Measurements from ENCODE around the gene TMEM132A. TPM values are rescaled to one million over a fixed set of nuclear protein-coding genes. Genes with fewer than 3 reads are reported as not detected.

TMEM132A gene
- total RNA-seq, 1 donor, result 3.7 TPM

DNA sequence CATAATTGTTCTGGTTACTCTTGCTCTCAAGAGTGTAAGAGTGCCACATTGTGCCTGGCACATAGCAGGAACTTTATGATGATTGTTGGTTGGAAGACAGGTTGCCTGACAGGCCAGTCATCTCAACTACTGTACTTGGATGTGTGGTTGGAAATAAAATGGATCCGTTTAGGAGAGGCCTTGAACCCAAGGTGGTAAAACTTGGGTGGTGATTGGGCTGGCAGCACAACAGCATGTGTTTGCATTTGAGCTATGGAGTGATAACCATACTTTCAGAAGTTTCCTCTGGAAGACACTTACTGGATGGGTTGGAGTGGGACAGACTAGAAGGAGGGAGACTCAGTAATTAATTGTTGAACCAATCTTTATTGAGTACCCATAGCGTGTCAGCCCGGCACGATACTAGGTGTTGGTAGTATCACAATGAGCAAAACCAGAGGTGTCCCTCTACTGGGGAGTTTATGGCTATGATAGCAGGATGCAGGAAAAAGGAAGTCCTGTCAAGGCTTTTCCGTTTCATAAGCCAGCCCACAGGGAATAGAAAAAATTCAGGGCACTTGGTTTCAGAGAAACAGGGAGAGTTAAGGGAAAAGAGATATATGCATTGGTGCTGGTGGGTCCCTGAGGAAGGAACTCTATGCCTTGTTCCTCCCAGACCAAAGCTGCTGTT, 13.4 kb upstream of the TMEM132A start:
- TF ChIP-seq, protein P1, sequence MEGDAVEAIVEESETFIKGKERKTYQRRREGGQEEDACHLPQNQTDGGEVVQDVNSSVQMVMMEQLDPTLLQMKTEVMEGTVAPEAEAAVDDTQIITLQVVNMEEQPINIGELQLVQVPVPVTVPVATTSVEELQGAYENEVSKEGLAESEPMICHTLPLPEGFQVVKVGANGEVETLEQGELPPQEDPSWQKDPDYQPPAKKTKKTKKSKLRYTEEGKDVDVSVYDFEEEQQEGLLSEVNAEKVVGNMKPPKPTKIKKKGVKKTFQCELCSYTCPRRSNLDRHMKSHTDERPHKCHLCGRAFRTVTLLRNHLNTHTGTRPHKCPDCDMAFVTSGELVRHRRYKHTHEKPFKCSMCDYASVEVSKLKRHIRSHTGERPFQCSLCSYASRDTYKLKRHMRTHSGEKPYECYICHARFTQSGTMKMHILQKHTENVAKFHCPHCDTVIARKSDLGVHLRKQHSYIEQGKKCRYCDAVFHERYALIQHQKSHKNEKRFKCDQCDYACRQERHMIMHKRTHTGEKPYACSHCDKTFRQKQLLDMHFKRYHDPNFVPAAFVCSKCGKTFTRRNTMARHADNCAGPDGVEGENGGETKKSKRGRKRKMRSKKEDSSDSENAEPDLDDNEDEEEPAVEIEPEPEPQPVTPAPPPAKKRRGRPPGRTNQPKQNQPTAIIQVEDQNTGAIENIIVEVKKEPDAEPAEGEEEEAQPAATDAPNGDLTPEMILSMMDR (IDR thresholded peaks at IDR 0.05; ENCODE audit: insufficient read depth, low read length), result no peak
- no peak for DNase-seq (ENCODE audit: low read depth)
- no peak overlapping the region for H3K4me3 ChIP-seq (ENCODE audit: low read depth, low read length)

DNA sequence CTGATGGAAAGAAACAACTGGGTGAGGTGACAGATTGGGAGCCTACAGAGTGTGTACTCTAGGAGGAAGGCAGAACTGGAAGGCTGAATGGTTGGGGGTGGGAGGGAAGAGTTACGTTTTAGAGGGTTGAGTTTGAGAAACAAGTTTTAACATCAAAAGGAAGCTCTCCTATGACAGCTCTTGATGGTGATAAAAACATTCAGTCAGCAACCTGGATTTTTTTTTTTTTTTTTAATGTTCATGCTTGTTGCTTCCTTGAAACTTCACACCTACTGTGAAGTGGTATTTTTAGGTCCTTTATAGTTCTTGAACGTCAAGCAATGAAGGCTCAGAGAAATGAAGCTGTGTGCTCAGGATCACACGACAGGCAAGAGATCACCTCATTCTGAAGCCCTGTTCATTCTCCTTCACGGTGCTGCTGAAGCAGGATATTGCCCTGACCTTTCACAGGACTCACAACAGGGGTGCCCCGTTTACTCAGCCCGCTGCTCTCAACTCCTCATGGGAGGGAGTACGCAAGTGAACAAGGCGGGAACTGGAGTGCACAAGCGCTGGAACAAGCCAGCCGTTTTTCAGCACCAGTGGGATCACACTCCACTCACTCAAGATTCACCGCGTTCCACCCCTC, 11.9 kb upstream of the TMEM132A start:
- TF ChIP-seq, protein P1 (IDR thresholded peaks at IDR 0.05; ENCODE audit: insufficient read depth, low read length), result no peak
- DNase-seq (ENCODE audit: low read depth), result no peak
- no peak overlapping the region for H3K4me3 ChIP-seq (ENCODE audit: low read depth, low read length)

- TF ChIP-seq, protein P1 (IDR thresholded peaks at IDR 0.05; ENCODE audit: insufficient read depth, low read length), result no peak
- no peak overlapping the region for H3K4me3 ChIP-seq (ENCODE audit: low read depth, low read length)
- DNase-seq (ENCODE audit: low read depth), result no peak
Measured at GRCh38 chr11:60912851-60913528, 11.3 kb upstream of the TMEM132A start.

DNA sequence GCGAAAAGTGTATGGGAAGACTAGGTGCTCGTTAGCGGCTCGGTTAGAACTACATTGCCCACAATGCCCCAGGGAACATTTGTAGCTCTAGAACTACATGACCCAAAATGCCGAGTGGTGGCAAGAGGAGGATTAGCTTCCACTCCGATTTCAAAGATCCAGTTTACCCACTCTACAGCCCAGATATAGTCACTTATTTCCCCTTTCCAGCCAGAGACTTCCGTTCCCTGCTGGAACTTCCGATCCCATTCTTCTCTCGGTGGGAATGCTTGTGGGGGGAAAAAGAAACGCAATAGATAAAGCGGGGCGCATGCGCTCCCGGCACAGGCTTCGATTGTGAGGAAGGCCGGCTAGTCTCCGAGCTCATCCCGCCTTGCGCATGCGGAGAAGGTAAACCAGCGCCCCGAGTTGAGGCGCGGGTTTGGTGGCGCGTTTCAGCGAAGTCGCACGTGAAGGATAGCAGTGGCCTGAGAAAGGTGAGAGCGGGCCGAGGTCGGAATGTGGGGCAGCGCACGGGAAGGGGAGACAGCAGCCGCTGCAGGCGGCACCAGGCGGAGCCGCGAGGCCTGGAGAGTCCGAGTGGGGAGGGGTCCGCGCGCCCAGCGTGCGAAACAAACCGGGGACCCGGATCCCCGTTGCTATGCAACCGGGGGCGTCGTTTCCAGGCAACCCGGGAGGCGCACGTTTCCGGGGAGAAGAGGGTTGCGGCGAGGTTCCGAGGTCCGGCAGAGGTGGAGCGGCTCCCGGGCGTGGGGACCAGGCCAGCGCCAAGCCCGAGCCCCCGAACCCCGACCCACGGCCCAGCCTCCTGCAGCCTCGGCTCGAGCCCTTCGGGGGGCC, 10.2 kb upstream of the TMEM132A start, which contains the start of gene TMEM109:
Gene TMEM109 (plus strand): TSS at position 366 of the 840 bp plus-strand sequence. CDS start 5,536 bp downstream, outside the sequence.
- TF ChIP-seq, protein P1 (IDR thresholded peaks at IDR 0.05; ENCODE audit: insufficient read depth, low read length), result no peak
- peak within 1 kb of the TSS; percentile 86 for H3K4me3 ChIP-seq (ENCODE audit: low read depth, low read length)
- DNase-seq (ENCODE audit: low read depth), result peak; percentile 91

- peak overlapping the region; percentile 86 for H3K4me3 ChIP-seq (ENCODE audit: low read depth, low read length)
- peak; percentile 30 for DNase-seq (ENCODE audit: low read depth)
- TF ChIP-seq, protein P1 (IDR thresholded peaks at IDR 0.05; ENCODE audit: insufficient read depth, low read length), result no peak
Measured at GRCh38 chr11:60914633-60915247, 9.5 kb upstream of the TMEM132A start.

All from fibroblast of the aortic adventitia (primary cell).